Lower leg skin (tissue), 4 donors: Measurements from ENCODE around the gene TM4SF4. TPM values are rescaled to one million over a fixed set of nuclear protein-coding genes. Genes with fewer than 3 reads are reported as not detected.

Source experiments
- DNase-seq, 2 donors: peaks; one replicate each; pipeline ENCODE4 v3.0.0-alpha.2; 2019; ENCODE audit warnings: low spot score in 2 of 2
- H3K4me3 ChIP-seq: fragments of 200-600 bp; sonication (generic); 2 replicates; pipeline ENCODE4 v1.5.1; 2017; ENCODE audit warnings: mild to moderate bottlenecking, low read depth; ENCODE audit not compliant: poor library complexity, severe bottlenecking
- POLR2A ChIP-seq, 2 donors: fragments of 450-650 bp; IDR thresholded peaks; one replicate each; pipeline ENCODE4 v1.6.1; 2016 to 2017; ENCODE audit warnings: antibody characterized with exemption in 2 of 2, mild to moderate bottlenecking in 1 of 2, moderate library complexity in 1 of 2
- WGBS, 2 donors: methylation state at CpG; one replicate each; pipeline ENCODE4 v1.1.5; 2018; 5-methylcytosine and 5-hydroxymethylcytosine counted together
- intact Hi-C: fragments of 100-400 bp; cut with DNase I; formaldehyde crosslinking; loops from one replicate; pipeline ENCODE4 v1.15.0; 2023; ENCODE audit warnings: low total_unique reads
- total RNA-seq, 4 donors: library from RNA; depleted of rRNA; stranded (reverse); fragments of >200 nt; gene quantifications; one replicate each; pipeline ENCODE4 v1.1.0, GENCODE V29; 2016
- TF ChIP-seq, protein P1 (sequence below), 3 donors: fragments of 450-650 bp; IDR thresholded peaks; one replicate each; pipeline ENCODE4 v1.5.1; 2016; ENCODE audit warnings: antibody characterized with exemption in 3 of 3, mild to moderate bottlenecking in 3 of 3, moderate library complexity in 2 of 3

Gene TM4SF4
- total RNA-seq, 4 donors from 2014 or later = not detected

DNA sequence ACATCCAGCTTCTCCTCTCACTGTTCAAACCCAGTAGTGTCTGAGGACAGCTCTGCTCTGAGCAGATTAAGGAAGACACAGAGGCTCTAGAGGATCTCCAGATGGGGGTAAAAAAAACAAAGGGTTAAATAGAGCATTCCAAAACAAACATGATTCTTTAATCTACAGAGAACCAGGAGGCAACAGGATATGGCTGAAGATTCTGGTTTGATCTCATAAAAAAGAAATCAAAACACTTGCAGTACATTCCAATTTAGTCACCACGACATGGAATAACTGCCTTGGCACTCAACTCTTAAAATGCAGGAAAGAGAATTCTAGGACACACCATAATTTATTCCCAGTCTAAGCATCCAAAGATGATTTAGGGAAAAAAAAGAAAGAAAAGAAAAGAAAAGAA lies 32.0 kb downstream of the TM4SF4 start:
- no peak for DNase-seq
- intact Hi-C loops = no loop called here
- 15 to 41% methylated on average over 1 of the region's 1 CpG for WGBS, 2 donors
- H3K4me3 ChIP-seq = no peak overlapping the region
- no peak for TF ChIP-seq POLR2A (IDR thresholded peaks at IDR 0.05)
- TF ChIP-seq, protein P1, sequence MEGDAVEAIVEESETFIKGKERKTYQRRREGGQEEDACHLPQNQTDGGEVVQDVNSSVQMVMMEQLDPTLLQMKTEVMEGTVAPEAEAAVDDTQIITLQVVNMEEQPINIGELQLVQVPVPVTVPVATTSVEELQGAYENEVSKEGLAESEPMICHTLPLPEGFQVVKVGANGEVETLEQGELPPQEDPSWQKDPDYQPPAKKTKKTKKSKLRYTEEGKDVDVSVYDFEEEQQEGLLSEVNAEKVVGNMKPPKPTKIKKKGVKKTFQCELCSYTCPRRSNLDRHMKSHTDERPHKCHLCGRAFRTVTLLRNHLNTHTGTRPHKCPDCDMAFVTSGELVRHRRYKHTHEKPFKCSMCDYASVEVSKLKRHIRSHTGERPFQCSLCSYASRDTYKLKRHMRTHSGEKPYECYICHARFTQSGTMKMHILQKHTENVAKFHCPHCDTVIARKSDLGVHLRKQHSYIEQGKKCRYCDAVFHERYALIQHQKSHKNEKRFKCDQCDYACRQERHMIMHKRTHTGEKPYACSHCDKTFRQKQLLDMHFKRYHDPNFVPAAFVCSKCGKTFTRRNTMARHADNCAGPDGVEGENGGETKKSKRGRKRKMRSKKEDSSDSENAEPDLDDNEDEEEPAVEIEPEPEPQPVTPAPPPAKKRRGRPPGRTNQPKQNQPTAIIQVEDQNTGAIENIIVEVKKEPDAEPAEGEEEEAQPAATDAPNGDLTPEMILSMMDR (IDR thresholded peaks at IDR 0.05) = no peak

DNA sequence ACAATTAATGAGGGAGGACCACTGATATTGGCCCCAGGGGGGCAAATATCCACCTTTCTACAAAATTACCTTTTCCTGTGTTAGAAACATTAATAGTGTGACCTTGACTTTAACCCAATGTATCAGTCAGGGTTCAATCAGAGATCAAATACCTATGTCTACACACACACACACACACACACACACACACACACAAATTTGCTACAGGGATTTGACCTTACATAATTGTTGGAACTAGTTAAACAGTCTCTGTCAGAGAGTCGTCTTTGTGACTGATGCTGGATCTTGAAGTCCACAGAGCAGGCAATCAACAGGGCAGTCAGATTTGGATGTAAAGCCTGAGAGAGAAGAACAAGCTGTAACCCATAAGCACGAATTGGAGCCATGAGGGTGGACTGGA lies 32.5 kb downstream of the TM4SF4 start:
- no peak overlapping the region for H3K4me3 ChIP-seq
- DNase-seq = no peak
- WGBS, 2 donors = 17 to 33% methylated on average over 2 of the region's 2 CpGs
- intact Hi-C loops = no loop called here
- no peak for TF ChIP-seq POLR2A (IDR thresholded peaks at IDR 0.05)
- TF ChIP-seq, protein P1 (IDR thresholded peaks at IDR 0.05) = no peak

DNA sequence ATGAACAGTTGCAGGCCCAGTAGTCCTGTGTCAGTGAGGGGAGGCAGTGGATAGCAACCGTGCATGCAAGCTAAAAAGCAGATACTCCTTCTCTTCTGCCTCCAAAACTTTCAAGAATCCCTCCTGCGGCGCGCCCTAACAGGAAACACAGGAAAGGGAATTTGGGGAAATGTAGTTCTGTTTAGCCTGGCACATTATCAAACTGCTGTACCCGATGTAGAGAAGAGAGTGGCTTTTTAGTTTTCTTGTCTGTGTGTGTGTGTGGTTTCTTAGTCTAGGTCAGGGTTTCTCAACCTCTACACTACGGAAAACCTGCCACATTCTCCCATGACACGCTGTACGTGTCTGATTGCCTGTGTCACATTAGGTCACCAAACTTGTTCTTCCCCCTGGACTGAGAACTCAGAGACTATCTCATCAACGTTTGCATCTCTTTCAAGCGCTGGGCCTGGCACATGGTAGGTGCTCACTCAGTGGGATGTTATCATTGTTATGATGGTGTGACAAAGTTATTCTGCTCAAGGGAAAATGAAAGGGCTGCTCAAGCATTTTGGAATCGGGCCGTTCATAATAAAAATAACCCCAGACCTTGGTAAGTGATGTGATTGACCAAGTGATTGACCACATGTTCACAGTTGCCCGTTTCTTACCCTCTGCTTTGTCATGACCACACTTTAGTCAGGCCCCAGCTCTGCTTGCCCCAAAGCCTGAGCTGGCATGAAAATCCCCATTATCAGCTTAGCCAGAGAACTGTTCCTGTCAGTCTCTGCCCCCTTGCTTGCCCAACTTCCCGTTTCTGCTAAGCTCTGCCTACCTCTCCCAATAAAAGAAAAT lies 33.2 kb downstream of the TM4SF4 start:
- WGBS, 2 donors = 34 to 42% methylated on average over 14 of the region's 14 CpGs
- no peak overlapping the region for H3K4me3 ChIP-seq
- intact Hi-C loops = no loop called here
- DNase-seq = no peak
- TF ChIP-seq, protein P1 (IDR thresholded peaks at IDR 0.05) = no peak
- no peak for TF ChIP-seq POLR2A (IDR thresholded peaks at IDR 0.05)

DNA sequence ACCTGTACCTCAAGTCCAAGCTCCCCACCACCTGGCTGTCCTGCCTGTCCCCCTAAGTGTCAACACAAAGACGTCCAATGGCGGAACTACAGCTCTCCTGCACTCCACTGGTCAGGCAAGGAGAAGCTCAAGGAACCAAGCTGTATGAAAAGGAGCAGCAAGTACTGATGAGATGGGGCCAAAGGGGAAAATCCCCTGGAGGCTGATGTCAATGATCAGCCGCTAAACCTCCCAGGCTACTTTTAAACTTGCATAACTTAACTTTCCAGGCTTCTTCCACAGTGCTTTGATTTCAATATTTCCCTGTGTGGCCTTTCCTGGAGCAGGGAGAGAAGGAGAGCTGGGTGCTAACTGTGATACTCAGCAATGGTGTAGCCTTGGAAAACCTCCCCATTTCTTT lies 35.0 kb downstream of the TM4SF4 start:
- DNase-seq = no peak
- 86 to 87% methylated on average over 3 of the region's 3 CpGs for WGBS, 2 donors
- intact Hi-C loops = no loop called here
- TF ChIP-seq, protein P1 (IDR thresholded peaks at IDR 0.05) = no peak
- no peak for TF ChIP-seq POLR2A (IDR thresholded peaks at IDR 0.05)
- H3K4me3 ChIP-seq = no peak overlapping the region

DNA sequence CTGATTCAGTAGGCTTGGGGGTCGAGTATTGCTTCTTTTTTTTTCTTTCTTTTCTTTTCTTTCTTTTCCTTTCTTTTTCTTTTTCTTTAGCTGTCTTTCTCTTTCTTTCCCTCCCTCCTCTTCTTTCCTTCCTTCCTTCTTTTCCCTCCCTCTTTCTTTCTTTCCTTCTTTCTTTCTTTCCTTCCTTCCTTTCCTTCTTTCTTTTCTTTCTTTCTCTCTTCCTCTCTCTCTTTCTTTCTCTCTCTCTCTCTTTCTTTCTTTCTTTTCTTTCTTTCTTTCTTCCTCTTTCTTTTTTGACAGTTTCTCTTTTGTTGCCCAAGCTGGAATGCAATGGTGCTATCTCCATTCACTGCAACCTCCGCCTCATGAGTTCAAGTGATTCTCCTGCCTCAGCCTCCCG lies 36.0 kb downstream of the TM4SF4 start:
- intact Hi-C loops = no loop called here
- WGBS, 2 donors = 90 to 91% methylated on average over 3 of the region's 3 CpGs
- no peak for TF ChIP-seq POLR2A (IDR thresholded peaks at IDR 0.05)
- TF ChIP-seq, protein P1 (IDR thresholded peaks at IDR 0.05) = no peak

More for the DNA sequence above, 36.0 kb downstream of the TM4SF4 start:
- no peak for DNase-seq
- no peak overlapping the region for H3K4me3 ChIP-seq
